ENCODE measurements around the gene ZBTB25. TPM values are rescaled to one million over a fixed set of nuclear protein-coding genes. Genes with fewer than 3 reads are reported as not detected.
"Not testable (repeated sequence)": the region's sequence is repeated elsewhere in the genome, so short reads cannot be mapped to it uniquely, and the experiment has no call there.

ZBTB25 gene
- polyA plus RNA-seq, 4 donors = 0.81 to 11.4 (median 1.7) TPM

DNA sequence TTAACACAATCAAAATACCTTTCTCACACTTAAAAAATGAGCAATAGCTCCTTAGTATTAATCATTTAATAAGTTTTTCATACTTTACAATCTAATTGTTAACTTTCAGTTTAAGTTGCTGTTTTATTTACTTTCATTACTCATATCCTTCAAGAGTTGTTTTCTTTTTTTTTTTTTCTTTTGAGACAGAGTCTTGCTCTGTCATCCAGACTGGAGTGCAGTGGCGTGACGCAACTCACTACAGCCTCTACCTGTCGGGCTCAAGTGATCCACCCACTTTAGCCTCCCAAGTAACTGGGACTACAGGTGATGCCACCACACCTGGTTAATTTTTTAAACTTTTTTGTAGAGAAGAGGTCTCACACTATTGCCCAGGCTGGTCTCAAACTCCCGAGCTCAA lies 17.1 kb upstream of the ZBTB25 start:
- Histone ChIP-seq H3K9me3 (ENCODE audit: control insufficient read depth in 2 of 2, insufficient read depth in 1 of 2, low read depth in 1 of 2, low read length in 1 of 2) (no peaks in the 10 kb centered on the region), H3K4me1 (ENCODE audit: control insufficient read depth in 3 of 3, insufficient read depth in 2 of 3, low read depth in 1 of 3, low read length in 2 of 3) (peaks cover 0 to 2% (median 0%) of the 10 kb centered on the region in 3 donors), H3K4me3 (ENCODE audit: low read depth in 1 of 3, low read length in 3 of 3) (no peak overlapping the region), H3K36me3 (ENCODE audit: control insufficient read depth in 3 of 3, insufficient read depth in 2 of 3, low read depth in 1 of 3, low read length in 3 of 3) (peaks cover 3 to 10% (median 9%) of the 10 kb centered on the region in 3 donors), H3K27me3 (ENCODE audit: control insufficient read depth in 3 of 3, insufficient read depth in 3 of 3, low read length in 3 of 3) (no peaks in the 10 kb centered on the region), H3K27ac (ENCODE audit: low read depth in 1 of 3, low read length in 2 of 3) (no peak overlapping the region)
- FAIRE-seq (no peak), DNase-seq (no peak)
- WGBS, 3 donors = 92 to 95% (median 94%) methylated on average over 4 of the region's 4 CpGs

GRCh38 chr14:64518229-64518628 lies 14.6 kb upstream of the ZBTB25 start:
- 47 to 84% (median 59%) methylated on average over 4 of the region's 4 CpGs for WGBS, 3 donors
- H3K27me3 ChIP-seq (ENCODE audit: control insufficient read depth in 3 of 3, insufficient read depth in 3 of 3, low read length in 3 of 3) = no peaks in the 10 kb centered on the region
- FAIRE-seq (no peak), DNase-seq (no peak)
- H3K4me3 ChIP-seq (ENCODE audit: low read depth in 1 of 3, low read length in 3 of 3) = no peak overlapping the region
- peaks cover 3 to 9% (median 7%) of the 10 kb centered on the region in 3 donors for H3K36me3 ChIP-seq (ENCODE audit: control insufficient read depth in 3 of 3, insufficient read depth in 2 of 3, low read depth in 1 of 3, low read length in 3 of 3)
- no peaks in the 10 kb centered on the region for H3K9me3 ChIP-seq (ENCODE audit: control insufficient read depth in 2 of 2, insufficient read depth in 1 of 2, low read depth in 1 of 2, low read length in 1 of 2)
- peaks cover 0 to 2% (median 0%) of the 10 kb centered on the region in 3 donors for H3K4me1 ChIP-seq (ENCODE audit: control insufficient read depth in 3 of 3, insufficient read depth in 2 of 3, low read depth in 1 of 3, low read length in 2 of 3)
- H3K27ac ChIP-seq (ENCODE audit: low read depth in 1 of 3, low read length in 2 of 3) = no peak overlapping the region

GRCh38 chr14:64517667-64518066 lies 14.0 kb upstream of the ZBTB25 start:
- not testable (repeated sequence) for DNase-seq; H3K27ac ChIP-seq (ENCODE audit: low read depth in 1 of 3, low read length in 2 of 3); H3K9me3 ChIP-seq (ENCODE audit: control insufficient read depth in 2 of 2, insufficient read depth in 1 of 2, low read depth in 1 of 2, low read length in 1 of 2); H3K4me1 ChIP-seq (ENCODE audit: control insufficient read depth in 3 of 3, insufficient read depth in 2 of 3, low read depth in 1 of 3, low read length in 2 of 3); H3K4me3 ChIP-seq (ENCODE audit: low read depth in 1 of 3, low read length in 3 of 3); FAIRE-seq; H3K36me3 ChIP-seq (ENCODE audit: control insufficient read depth in 3 of 3, insufficient read depth in 2 of 3, low read depth in 1 of 3, low read length in 3 of 3); H3K27me3 ChIP-seq (ENCODE audit: control insufficient read depth in 3 of 3, insufficient read depth in 3 of 3, low read length in 3 of 3)
- 72 to 93% (median 88%) methylated on average over 6 of the region's 6 CpGs for WGBS, 3 donors

DNA sequence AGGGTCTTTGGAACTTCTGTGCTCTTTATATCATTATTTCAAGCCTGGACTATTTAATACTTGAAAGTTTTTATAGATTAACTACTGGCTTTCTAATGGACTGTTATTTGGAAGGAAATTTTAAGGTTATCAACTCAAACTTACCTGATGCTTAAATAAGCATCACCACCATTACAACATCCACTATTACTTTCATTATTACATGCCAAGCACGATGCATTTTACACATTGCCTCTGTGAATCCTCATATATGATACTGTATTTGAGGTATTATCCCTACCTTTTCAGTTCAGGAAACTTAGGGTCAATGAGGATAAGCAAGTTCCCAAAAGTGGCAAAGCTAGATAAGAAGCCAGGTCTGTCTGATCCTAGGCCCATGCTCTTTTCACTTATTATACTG lies 13.3 kb upstream of the ZBTB25 start:
- H3K27ac ChIP-seq (ENCODE audit: low read depth in 1 of 3, low read length in 2 of 3) = no peak overlapping the region
- H3K4me3 ChIP-seq (ENCODE audit: low read depth in 1 of 3, low read length in 3 of 3) = no peak overlapping the region
- FAIRE-seq (no peak), DNase-seq (no peak)
- H3K9me3 ChIP-seq (ENCODE audit: control insufficient read depth in 2 of 2, insufficient read depth in 1 of 2, low read depth in 1 of 2, low read length in 1 of 2) = no peaks in the 10 kb centered on the region
- H3K36me3 ChIP-seq (ENCODE audit: control insufficient read depth in 3 of 3, insufficient read depth in 2 of 3, low read depth in 1 of 3, low read length in 3 of 3) = peaks cover 0 to 7% (median 0%) of the 10 kb centered on the region in 3 donors
- H3K27me3 ChIP-seq (ENCODE audit: control insufficient read depth in 3 of 3, insufficient read depth in 3 of 3, low read length in 3 of 3) = no peaks in the 10 kb centered on the region
- H3K4me1 ChIP-seq (ENCODE audit: control insufficient read depth in 3 of 3, insufficient read depth in 2 of 3, low read depth in 1 of 3, low read length in 2 of 3) = peaks cover 0 to 2% (median 0%) of the 10 kb centered on the region in 3 donors
- 40 to 73% (median 71%) methylated on average over 1 of the region's 1 CpG for WGBS, 3 donors

GRCh38 chr14:64515053-64515452 lies 11.4 kb upstream of the ZBTB25 start:
- WGBS, 3 donors = 11 to 36% (median 19%) methylated on average over 1 of the region's 1 CpG
- DNase-seq (no peak), FAIRE-seq (no peak)
- no peaks in the 10 kb centered on the region for H3K27me3 ChIP-seq (ENCODE audit: control insufficient read depth in 3 of 3, insufficient read depth in 3 of 3, low read length in 3 of 3)
- H3K4me3 ChIP-seq (ENCODE audit: low read depth in 1 of 3, low read length in 3 of 3) = no peak overlapping the region
- no peaks in the 10 kb centered on the region for H3K36me3 ChIP-seq (ENCODE audit: control insufficient read depth in 3 of 3, insufficient read depth in 2 of 3, low read depth in 1 of 3, low read length in 3 of 3)
- H3K27ac ChIP-seq (ENCODE audit: low read depth in 1 of 3, low read length in 2 of 3) = no peak overlapping the region
- peaks cover 0 to 9% (median 4%) of the 10 kb centered on the region in 3 donors for H3K4me1 ChIP-seq (ENCODE audit: control insufficient read depth in 3 of 3, insufficient read depth in 2 of 3, low read depth in 1 of 3, low read length in 2 of 3)
- no peaks in the 10 kb centered on the region for H3K9me3 ChIP-seq (ENCODE audit: control insufficient read depth in 2 of 2, insufficient read depth in 1 of 2, low read depth in 1 of 2, low read length in 1 of 2)

DNA sequence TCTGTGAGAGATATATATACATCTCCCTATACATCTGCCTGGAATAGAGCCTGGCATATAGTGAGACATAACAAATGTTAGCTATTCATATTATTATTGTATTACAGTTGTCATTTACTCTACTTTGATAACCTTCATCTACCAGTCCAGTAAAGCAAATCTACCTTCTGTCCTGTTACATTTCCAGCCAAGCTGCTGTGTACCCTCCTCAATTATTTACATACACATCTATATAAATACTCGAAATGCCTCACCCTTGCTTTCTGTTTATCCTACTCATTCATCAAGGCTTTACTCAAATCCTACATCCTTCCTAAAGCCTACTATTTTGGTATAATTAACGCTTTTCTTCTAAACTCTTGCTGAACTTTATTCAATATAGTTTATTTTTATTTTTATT lies 9.6 kb upstream of the ZBTB25 start:
- H3K27me3 ChIP-seq (ENCODE audit: control insufficient read depth in 3 of 3, insufficient read depth in 3 of 3, low read length in 3 of 3) = no peaks in the 10 kb centered on the region
- H3K27ac ChIP-seq (ENCODE audit: low read depth in 1 of 3, low read length in 2 of 3) = no peak overlapping the region
- FAIRE-seq = no peak
- peaks cover 0 to 15% (median 4%) of the 10 kb centered on the region in 3 donors for H3K4me1 ChIP-seq (ENCODE audit: control insufficient read depth in 3 of 3, insufficient read depth in 2 of 3, low read depth in 1 of 3, low read length in 2 of 3)
- no peaks in the 10 kb centered on the region for H3K36me3 ChIP-seq (ENCODE audit: control insufficient read depth in 3 of 3, insufficient read depth in 2 of 3, low read depth in 1 of 3, low read length in 3 of 3)
- 86 to 95% (median 91%) methylated on average over 2 of the region's 2 CpGs for WGBS, 3 donors
- no peak overlapping the region for H3K4me3 ChIP-seq (ENCODE audit: low read depth in 1 of 3, low read length in 3 of 3)
- H3K9me3 ChIP-seq (ENCODE audit: control insufficient read depth in 2 of 2, insufficient read depth in 1 of 2, low read depth in 1 of 2, low read length in 1 of 2) = no peaks in the 10 kb centered on the region
- DNase-seq = no peak

GRCh38 chr14:64510825-64511671 lies 7.4 kb upstream of the ZBTB25 start:
- Histone ChIP-seq H3K4me1 (ENCODE audit: control insufficient read depth in 3 of 3, insufficient read depth in 2 of 3, low read depth in 1 of 3, low read length in 2 of 3) (peaks cover 0 to 26% (median 4%) of the 10 kb centered on the region in 3 donors), H3K36me3 (ENCODE audit: control insufficient read depth in 3 of 3, insufficient read depth in 2 of 3, low read depth in 1 of 3, low read length in 3 of 3) (no peaks in the 10 kb centered on the region), H3K9me3 (ENCODE audit: control insufficient read depth in 2 of 2, insufficient read depth in 1 of 2, low read depth in 1 of 2, low read length in 1 of 2) (no peaks in the 10 kb centered on the region), H3K27me3 (ENCODE audit: control insufficient read depth in 3 of 3, insufficient read depth in 3 of 3, low read length in 3 of 3) (no peaks in the 10 kb centered on the region), H3K4me3 (ENCODE audit: low read depth in 1 of 3, low read length in 3 of 3) (no peak overlapping the region), H3K27ac (ENCODE audit: low read depth in 1 of 3, low read length in 2 of 3) (peak overlapping the region in 1 of 3 donors; percentile 38)
- WGBS, 3 donors = 18 to 23% (median 21%) methylated on average over 4 of the region's 4 CpGs
- no peak for FAIRE-seq
- DNase-seq = peak; percentile 78 to 85

- Histone ChIP-seq H3K27me3 (ENCODE audit: control insufficient read depth in 3 of 3, insufficient read depth in 3 of 3, low read length in 3 of 3) (no peaks in the 10 kb centered on the region), H3K27ac (ENCODE audit: low read depth in 1 of 3, low read length in 2 of 3) (no peak overlapping the region), H3K36me3 (ENCODE audit: control insufficient read depth in 3 of 3, insufficient read depth in 2 of 3, low read depth in 1 of 3, low read length in 3 of 3) (no peaks in the 10 kb centered on the region), H3K9me3 (ENCODE audit: control insufficient read depth in 2 of 2, insufficient read depth in 1 of 2, low read depth in 1 of 2, low read length in 1 of 2) (no peaks in the 10 kb centered on the region), H3K4me3 (ENCODE audit: low read depth in 1 of 3, low read length in 3 of 3) (no peak overlapping the region), H3K4me1 (ENCODE audit: control insufficient read depth in 3 of 3, insufficient read depth in 2 of 3, low read depth in 1 of 3, low read length in 2 of 3) (peaks cover 0 to 29% (median 8%) of the 10 kb centered on the region in 3 donors)
- WGBS, 3 donors = 84 to 89% (median 87%) methylated on average over 8 of the region's 8 CpGs
- DNase-seq (no peak), FAIRE-seq (no peak)
These were observed 5.4 kb upstream of the ZBTB25 start for GRCh38 chr14:64509036-64509435.

Data from small intestine (tissue), 7 donors.